Nephron (organoid): Measurements from ENCODE around the gene GRK2.

Experiments
- H3K27ac Mint-ChIP-seq, 3 experiments: 2 replicates each; pipeline ENCODE4 v1.8.0; 2020; ENCODE audit warnings: mixed read lengths in 3 of 3, mild to moderate bottlenecking in 2 of 3, moderate library complexity in 1 of 3
- H3K27me3 Mint-ChIP-seq: 2 replicates; pipeline ENCODE4 v1.8.0; 2021; ENCODE audit warnings: low read depth, mild to moderate bottlenecking, moderate library complexity, mixed read lengths
- H3K36me3 Mint-ChIP-seq: 2 replicates; pipeline ENCODE4 v1.8.0; 2020; ENCODE audit warnings: low read depth, mixed read lengths
- H3K4me1 Mint-ChIP-seq: 2 replicates; pipeline ENCODE4 v1.8.0; 2020; ENCODE audit warnings: mixed read lengths
- H3K4me3 Mint-ChIP-seq, 3 experiments: 2 replicates each; pipeline ENCODE4 v1.8.0; 2020; ENCODE audit warnings: mild to moderate bottlenecking in 3 of 3, mixed read lengths in 3 of 3, moderate library complexity in 2 of 3
- H3K9me3 Mint-ChIP-seq: 2 replicates; pipeline ENCODE4 v1.8.0; 2020; ENCODE audit warnings: mixed read lengths
- TF ChIP-seq, protein P1 (sequence below), 3 experiments: fragments of 200-600 bp; sonication (generic); IDR thresholded peaks; one replicate each; pipeline ENCODE4 v1.5.0; 2021; ENCODE audit warnings: antibody characterized with exemption in 3 of 3; ENCODE audit not compliant: unreplicated experiment in 3 of 3

Gene GRK2

DNA sequence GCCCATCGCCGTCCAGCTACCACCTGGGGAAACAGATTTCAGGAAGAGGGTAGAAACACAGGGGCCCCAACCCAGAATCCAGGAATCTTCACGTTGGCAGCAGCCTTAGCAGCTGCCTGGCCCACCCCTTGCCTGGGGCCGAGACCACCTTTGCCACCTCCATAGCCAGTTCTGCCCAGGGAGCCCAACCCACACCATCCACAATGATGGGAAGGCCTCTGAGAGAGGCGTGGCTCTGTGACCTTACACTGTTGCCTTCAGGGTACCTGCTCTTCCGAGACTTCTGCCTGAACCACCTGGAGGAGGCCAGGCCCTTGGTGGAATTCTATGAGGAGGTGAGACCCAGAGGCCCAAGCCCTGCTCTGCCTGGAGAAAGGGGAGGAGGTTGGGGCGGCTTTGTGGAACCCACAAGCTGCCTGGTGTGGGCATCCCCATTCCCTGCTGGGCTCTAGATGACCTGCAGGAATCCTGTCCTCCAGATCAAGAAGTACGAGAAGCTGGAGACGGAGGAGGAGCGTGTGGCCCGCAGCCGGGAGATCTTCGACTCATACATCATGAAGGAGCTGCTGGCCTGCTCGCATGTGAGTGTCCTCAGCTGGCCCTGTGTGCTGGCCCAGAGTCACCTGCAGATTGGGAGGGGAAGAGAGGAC is 12.8 kb downstream of the GRK2 start:
- peaks cover 12% of the 10 kb centered on the region for H3K4me1 Mint-ChIP-seq
- no peak overlapping the region for H3K27ac Mint-ChIP-seq
- no peak overlapping the region for H3K4me3 Mint-ChIP-seq
- peaks cover 24% of the 10 kb centered on the region for H3K36me3 Mint-ChIP-seq
- no peaks in the 10 kb centered on the region for H3K27me3 Mint-ChIP-seq
- H3K9me3 Mint-ChIP-seq, result no peaks in the 10 kb centered on the region
- TF ChIP-seq, protein P1, sequence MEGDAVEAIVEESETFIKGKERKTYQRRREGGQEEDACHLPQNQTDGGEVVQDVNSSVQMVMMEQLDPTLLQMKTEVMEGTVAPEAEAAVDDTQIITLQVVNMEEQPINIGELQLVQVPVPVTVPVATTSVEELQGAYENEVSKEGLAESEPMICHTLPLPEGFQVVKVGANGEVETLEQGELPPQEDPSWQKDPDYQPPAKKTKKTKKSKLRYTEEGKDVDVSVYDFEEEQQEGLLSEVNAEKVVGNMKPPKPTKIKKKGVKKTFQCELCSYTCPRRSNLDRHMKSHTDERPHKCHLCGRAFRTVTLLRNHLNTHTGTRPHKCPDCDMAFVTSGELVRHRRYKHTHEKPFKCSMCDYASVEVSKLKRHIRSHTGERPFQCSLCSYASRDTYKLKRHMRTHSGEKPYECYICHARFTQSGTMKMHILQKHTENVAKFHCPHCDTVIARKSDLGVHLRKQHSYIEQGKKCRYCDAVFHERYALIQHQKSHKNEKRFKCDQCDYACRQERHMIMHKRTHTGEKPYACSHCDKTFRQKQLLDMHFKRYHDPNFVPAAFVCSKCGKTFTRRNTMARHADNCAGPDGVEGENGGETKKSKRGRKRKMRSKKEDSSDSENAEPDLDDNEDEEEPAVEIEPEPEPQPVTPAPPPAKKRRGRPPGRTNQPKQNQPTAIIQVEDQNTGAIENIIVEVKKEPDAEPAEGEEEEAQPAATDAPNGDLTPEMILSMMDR (IDR thresholded peaks at IDR 0.05; ENCODE audit: unreplicated experiment in 3 of 3), result no peak

DNA sequence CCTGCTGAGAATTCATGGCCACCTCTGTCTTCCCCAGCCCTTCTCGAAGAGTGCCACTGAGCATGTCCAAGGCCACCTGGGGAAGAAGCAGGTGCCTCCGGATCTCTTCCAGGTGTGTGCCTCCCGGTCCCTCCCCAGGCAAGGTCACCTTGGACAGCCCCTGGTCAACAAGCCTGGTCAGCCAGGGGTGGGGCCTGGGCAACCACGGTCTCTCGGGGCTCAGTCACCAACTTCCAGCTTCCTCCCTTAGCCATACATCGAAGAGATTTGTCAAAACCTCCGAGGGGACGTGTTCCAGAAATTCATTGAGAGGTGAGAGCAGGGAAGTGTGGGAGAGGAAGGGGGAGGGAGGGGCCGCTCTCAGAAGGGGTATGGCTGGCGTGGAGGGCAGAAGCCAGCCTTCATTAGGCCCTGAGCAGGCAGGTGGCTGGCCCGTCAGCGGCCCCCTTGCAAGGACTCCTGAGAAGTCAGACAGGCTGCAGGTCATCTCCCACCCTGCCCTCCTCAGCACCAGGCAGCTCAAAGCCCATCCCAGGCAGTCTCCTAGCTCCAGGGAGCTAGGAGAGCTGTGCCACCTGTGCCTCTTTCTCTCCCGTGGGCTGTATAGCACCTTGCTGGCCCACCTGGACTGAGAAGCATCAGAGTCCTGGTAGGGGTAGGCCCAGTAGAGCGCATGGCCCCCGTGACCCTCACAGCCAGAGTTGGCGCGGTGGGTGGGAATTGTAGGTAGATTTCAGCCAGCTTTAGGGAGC is 13.5 kb downstream of the GRK2 start:
- no peak overlapping the region for H3K27ac Mint-ChIP-seq
- H3K36me3 Mint-ChIP-seq, result peaks cover 24% of the 10 kb centered on the region
- H3K4me3 Mint-ChIP-seq, result no peak overlapping the region
- TF ChIP-seq, protein P1 (IDR thresholded peaks at IDR 0.05; ENCODE audit: unreplicated experiment in 3 of 3), result no peak
- peaks cover 12% of the 10 kb centered on the region for H3K4me1 Mint-ChIP-seq
- H3K27me3 Mint-ChIP-seq, result no peaks in the 10 kb centered on the region
- no peaks in the 10 kb centered on the region for H3K9me3 Mint-ChIP-seq

DNA sequence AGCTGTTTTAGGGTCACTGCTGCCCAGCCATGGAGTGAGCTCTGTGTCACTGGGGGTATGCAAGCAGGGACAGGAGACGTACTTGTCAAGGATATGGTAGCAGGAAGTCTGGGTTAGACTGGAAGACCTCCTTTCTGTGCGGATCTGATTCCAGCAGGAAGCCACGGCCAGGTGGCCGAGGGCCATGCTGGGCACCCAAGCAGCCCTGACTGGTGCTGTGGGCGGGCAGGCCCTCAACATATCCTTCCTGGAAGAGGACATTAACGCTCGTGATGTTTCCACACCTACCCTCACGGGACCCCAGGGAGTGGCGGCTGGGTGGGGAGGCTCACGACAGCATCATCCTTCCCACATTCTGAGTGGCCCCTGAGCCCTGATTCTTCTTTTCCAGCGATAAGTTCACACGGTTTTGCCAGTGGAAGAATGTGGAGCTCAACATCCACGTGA is 14.1 kb downstream of the GRK2 start:
- Mint-ChIP-seq H3K4me1 (peaks cover 12% of the 10 kb centered on the region), H3K9me3 (no peaks in the 10 kb centered on the region), H3K27ac (no peak overlapping the region), H3K36me3 (peaks cover 24% of the 10 kb centered on the region), H3K27me3 (no peaks in the 10 kb centered on the region), H3K4me3 (no peak overlapping the region)
- TF ChIP-seq, protein P1 (IDR thresholded peaks at IDR 0.05; ENCODE audit: unreplicated experiment in 3 of 3), result no peak

DNA sequence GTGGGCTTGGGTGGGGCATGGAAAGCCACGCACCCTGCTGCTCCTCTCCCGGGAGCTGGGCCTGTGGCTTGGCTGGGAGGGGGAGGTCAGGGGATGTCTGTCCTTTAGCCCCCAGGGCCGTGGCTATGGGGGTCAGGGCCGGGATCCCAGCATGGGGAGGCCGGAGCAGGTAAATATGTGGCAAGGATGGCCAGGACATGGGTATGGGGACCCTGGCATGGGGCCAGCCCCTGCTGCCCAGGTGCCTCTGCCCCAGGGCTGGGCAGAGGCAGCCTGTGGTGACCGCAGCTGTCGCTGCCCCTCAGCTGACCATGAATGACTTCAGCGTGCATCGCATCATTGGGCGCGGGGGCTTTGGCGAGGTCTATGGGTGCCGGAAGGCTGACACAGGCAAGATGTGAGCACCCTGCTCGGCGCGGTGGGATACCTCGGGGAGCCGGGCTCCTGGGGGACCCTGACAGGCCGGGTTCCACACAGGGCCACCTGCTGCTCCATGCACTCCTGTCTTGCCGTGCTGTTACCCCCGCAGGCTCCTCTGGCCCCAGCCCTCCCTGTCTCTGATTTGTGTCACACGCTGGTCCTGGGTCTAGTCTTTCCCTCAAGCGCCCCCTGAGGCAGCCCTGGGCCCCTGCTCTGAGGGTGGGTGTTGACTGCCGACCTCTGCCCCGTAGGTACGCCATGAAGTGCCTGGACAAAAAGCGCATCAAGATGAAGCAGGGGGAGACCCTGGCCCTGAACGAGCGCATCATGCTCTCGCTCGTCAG is 14.7 kb downstream of the GRK2 start:
- Mint-ChIP-seq H3K4me3 (no peak overlapping the region), H3K9me3 (no peaks in the 10 kb centered on the region)
- TF ChIP-seq, protein P1 (IDR thresholded peaks at IDR 0.05; ENCODE audit: unreplicated experiment in 3 of 3), result no peak

DNA sequence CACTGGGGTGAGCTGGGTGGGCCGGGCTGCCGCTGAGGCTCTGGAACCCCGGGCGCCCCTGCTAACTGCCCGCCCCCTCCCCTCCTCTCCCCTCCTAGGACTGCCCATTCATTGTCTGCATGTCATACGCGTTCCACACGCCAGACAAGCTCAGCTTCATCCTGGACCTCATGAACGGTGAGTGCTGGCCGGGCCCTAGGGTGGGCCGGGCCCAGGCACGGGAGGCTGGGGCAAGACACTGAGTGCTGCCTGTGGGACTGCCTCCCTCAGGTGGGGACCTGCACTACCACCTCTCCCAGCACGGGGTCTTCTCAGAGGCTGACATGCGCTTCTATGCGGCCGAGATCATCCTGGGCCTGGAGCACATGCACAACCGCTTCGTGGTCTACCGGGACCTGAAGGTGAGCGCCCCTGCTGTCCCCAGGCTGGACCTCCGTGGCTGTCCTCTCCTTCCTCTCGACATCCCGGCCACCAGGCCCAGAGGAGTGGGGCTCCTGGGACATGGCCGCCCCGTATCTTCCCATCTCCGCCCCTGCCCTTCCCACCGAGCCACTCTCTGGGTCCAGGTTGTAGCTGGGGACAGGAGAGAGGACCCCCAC is 15.4 kb downstream of the GRK2 start:
- H3K4me3 Mint-ChIP-seq, result no peak overlapping the region
- peaks cover 24% of the 10 kb centered on the region for H3K36me3 Mint-ChIP-seq
- no peak overlapping the region for H3K27ac Mint-ChIP-seq
- H3K9me3 Mint-ChIP-seq, result no peaks in the 10 kb centered on the region
- TF ChIP-seq, protein P1 (IDR thresholded peaks at IDR 0.05; ENCODE audit: unreplicated experiment in 3 of 3), result no peak
- H3K27me3 Mint-ChIP-seq, result no peaks in the 10 kb centered on the region
- peaks cover 6% of the 10 kb centered on the region for H3K4me1 Mint-ChIP-seq

More for the DNA sequence above, 14.7 kb downstream of the GRK2 start:
- Mint-ChIP-seq H3K36me3 (peaks cover 24% of the 10 kb centered on the region), H3K27me3 (no peaks in the 10 kb centered on the region), H3K4me1 (peaks cover 12% of the 10 kb centered on the region), H3K27ac (no peak overlapping the region)
